Stimulated activated naive CD8-positive, alpha-beta T cell treated with anti-CD3 and anti-CD28 coated beads, Interleukin-15, Interleukin-2, amounts not matched to agents 100 U/mL and 50 U/mL, for 24 hours (primary cell): ENCODE measurements around the gene CTXN2.

Source experiments
- ATAC-seq: fragments of 150-1000 bp; cut with Tn5 transposase; one replicate; pipeline ENCODE4 v1.10.0; 2021
- DNase-seq: peaks from one replicate; pipeline ENCODE4 v3.0.0; 2021

The CTXN2 gene

DNA sequence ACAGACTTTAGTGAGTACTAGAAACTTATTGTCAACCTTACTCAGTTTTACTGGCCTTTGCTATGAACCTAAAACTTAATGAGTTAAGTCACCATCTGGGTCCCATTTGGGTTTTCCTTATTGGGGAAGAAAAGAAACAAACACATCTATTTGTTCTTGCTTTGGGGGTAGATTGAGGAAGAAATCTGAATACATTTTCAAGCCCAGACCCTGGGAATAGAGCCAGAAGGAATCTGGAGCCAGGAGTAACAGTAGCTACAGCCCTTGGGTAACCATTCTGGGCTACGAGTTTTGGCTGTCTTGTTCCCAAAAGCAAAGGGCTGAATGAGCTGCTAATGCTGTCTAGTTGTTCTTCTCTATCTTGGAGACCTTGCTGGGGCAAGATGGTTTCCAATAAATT lies 31.2 kb downstream of the CTXN2 start:
- no peak for ATAC-seq
- no peak for DNase-seq

DNA sequence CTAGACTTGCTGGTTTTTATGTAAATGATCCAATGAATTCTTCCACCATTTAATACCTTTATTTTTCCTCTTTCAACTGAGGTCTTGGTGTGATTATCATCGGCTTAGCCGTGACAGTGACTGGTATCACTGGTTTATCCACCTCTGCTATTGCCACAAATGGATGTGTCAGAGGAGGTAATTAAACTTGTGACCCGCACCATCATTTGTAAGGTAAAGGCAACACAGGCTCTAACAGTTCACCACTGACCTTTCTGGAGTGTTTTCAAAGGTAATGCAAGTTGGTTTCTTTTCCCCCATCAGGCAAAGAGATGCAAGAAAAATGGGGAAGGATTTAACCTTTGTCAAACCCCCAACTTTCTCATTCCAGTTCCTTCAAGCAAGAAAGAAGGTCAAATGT lies 34.3 kb downstream of the CTXN2 start:
- DNase-seq (no peak), ATAC-seq (no peak)

- no peak for DNase-seq
These were observed 39.0 kb downstream of the CTXN2 start for GRCh38 chr15:48230498-48230897.

DNA sequence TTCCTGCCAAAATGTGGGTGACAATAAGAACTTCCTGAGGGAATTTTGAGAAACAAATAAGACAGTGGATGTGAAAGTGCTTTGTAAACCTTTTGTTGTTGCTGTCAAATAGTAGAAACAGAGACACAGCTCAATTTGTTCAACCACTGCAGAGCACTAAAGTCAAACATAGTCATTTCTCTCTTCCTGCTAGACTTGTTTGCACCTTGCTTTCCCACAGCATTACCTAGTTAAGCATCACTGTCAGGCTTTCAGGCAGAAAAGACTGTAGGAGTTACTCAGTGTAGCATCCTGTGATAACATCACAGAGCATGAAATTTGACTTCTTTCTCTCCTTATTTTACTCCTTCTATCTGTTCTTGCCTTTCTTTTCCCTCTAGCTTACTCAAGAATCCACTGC lies 41.8 kb downstream of the CTXN2 start:
- DNase-seq (no peak), ATAC-seq (no peak)

More at GRCh38 chr15:48230498-48230897, 39.0 kb downstream of the CTXN2 start:
- ATAC-seq = no peak

DNA sequence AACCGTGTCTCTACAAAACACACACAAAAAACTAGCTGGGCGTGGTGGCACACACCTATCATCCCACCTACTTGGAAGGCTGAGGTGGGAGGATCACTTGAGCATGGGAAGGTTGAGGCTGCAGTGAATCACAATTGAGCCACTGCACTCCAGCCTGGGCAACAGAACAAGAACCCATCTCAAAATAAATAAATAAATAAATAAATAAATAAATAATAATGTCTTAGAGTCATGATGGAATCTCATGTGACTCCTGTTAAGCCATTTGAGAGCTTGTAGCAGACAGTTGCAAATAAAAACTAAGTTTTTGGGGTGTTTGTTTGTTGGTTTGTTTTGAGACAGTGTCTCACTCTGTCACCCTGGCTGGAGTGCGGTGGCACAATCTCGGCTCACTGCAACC lies 47.9 kb downstream of the CTXN2 start:
- ATAC-seq = no peak
- DNase-seq = no peak

DNA sequence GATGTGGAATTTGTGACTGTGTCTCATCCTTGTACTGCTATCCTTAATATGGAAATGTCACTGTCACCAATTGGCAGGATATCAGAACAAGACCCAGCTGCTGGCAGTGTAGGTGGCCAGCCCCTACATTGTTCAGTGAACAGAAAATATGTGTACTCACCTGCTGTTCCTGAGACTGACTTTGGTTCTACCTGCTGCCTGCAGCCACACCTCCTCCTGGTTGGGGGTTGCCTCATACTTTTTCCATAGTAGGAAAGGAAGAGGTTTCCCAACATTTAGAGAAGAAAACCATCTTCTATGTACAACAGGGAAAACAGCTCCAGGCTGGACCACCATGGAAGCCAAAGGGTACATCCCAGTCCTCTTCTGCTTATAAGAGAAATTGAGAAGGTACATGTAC lies 50.5 kb downstream of the CTXN2 start:
- ATAC-seq (no peak), DNase-seq (no peak)

DNA sequence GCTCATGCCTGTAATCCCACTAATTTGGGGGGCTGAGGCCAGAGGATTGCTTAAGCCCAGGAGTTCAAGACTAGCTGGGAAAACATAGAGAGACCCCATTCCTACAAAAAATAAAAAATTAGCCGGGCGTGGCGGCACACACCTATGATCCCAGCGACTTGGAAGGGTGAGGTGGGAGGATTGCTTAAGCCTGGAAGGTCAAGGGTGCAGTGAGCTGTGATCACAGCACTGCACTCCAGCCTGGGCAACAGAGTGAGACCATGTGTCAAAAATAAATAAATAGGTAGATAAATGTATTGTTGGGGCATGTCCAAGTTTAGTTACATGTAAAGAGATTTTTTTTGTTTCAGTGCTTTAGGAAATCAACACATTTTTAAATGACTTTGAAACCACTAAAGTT lies 51.1 kb downstream of the CTXN2 start:
- DNase-seq (no peak), ATAC-seq (no peak)

DNA sequence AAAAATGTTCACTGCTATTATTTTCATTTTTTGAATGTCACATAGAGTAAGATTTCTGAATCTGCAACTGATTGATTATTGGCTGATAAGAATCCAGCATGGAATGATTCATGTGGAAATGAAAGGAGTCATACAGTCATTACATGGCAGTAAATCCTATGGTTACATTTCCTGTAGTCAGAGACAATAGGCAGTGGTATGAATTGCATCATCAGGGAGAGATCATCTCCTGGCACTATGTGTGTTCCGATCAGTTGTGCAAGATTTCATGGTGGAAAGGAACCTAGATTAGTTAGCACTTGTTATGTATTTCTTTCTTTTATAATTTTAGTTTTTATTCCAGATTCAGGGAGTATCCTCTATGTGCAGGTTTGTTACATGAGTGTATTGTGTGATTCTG lies 53.5 kb downstream of the CTXN2 start:
- DNase-seq (no peak), ATAC-seq (no peak)

DNA sequence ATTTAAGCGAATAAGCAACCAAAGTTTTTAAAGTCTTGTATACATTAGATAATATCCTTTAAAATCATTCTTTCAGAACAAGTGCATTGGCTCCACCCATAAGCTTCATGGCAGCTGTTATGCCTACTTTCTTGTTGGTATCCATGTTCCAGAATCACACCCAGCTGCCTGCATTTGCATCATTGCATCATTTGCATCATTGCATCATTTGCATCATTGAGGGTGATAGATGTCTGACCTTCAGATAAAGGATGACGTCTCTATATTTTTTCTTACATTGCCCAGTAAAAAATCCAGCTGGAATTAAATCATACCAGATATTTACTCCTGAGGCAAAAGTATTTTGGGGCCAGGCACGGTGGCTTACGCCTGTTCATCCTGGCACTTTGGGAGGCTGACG lies 56.9 kb downstream of the CTXN2 start:
- DNase-seq (no peak), ATAC-seq (no peak)

GRCh38 chr15:48250640-48251076 lies 59.2 kb downstream of the CTXN2 start:
- ATAC-seq = no peak
- peak; percentile 8 for DNase-seq

GRCh38 chr15:48253172-48253571 lies 61.7 kb downstream of the CTXN2 start:
- DNase-seq (no peak), ATAC-seq (no peak)
